ENCODE results near the gene ACTR1A. TPM values are rescaled to one million over a fixed set of nuclear protein-coding genes. Genes with fewer than 3 reads are reported as not detected.

ACTR1A gene
- total and polyA plus RNA-seq, 4 experiments from 2014 or later, result 54.9 to 72.3 (median 65.0) TPM

GRCh38 chr10:102505462-102506115 is 3.1 kb upstream of the ACTR1A start:
- no peak overlapping the region for H3K27ac ChIP-seq (ENCODE audit: low read depth, low read length)
- peaks cover 13 to 47% (median 30%) of the 10 kb centered on the region in 4 donors for H3K4me1 Mint-ChIP-seq
- intact Hi-C loops (cut with micrococcal nuclease), result no loop called here
- H3K36me3 Mint-ChIP-seq, result peaks cover 11 to 33% of the 10 kb centered on the region in 2 donors
- peak overlapping the region in 1 of 2 donors; percentile 81 for H3K4me3 ChIP-seq (ENCODE audit: low read length in 2 of 2)
- ChIA-PET CTCF (ENCODE audit: partially characterized antibody) (interaction anchor here (0.9 to 5.7 kb wide), 17 partner anchors 10 to 665 kb away, joined by 3 to 64 read pairs (median 5); partner anchors contain the start of genes ARL3, C10orf95, CUEDC2 and SFXN2), POLR2A (ENCODE audit: partially characterized antibody) (interaction anchor here (0.6 to 5.7 kb wide), 10 partner anchors 55 to 412 kb away, joined by 3 to 54 read pairs (median 6); partner anchors contain the start of genes ARL3, C10orf95, CNNM2 and FBXL15)
- H3K27me3 ChIP-seq (ENCODE audit: insufficient read depth, low read length), result no peaks in the 10 kb centered on the region
- H3K9me3 ChIP-seq (ENCODE audit: control insufficient read depth in 1 of 2, low read length in 2 of 2), result no peaks in the 10 kb centered on the region
- H3K4me1 ChIP-seq (ENCODE audit: insufficient read depth, low read length), result peaks cover 43% of the 10 kb centered on the region
- no peak for DNase-seq
- peak overlapping the region in 6 of 7 donors; percentile 47 to 95 (median 92) for H3K27ac Mint-ChIP-seq
- H3K9me3 Mint-ChIP-seq, result no peaks in the 10 kb centered on the region
- H3K36me3 ChIP-seq (ENCODE audit: insufficient read depth, low read length), result peaks cover 19% of the 10 kb centered on the region
- H3K4me3 Mint-ChIP-seq, result peak overlapping the region in 6 of 8 donors; percentile 4 to 95 (median 49)
- H3K27me3 Mint-ChIP-seq, result no peaks in the 10 kb centered on the region

- Histone ChIP-seq H3K27ac (ENCODE audit: low read depth, low read length) (peak overlapping the region; percentile 91), H3K4me3 (ENCODE audit: low read length in 2 of 2) (peak overlapping the region; percentile 81 to 97), H3K4me1 (ENCODE audit: insufficient read depth, low read length) (peaks cover 43% of the 10 kb centered on the region), H3K27me3 (ENCODE audit: insufficient read depth, low read length) (no peaks in the 10 kb centered on the region), H3K9me3 (ENCODE audit: control insufficient read depth in 1 of 2, low read length in 2 of 2) (no peaks in the 10 kb centered on the region), H3K36me3 (ENCODE audit: insufficient read depth, low read length) (peaks cover 17% of the 10 kb centered on the region)
- CTCF ChIA-PET (ENCODE audit: partially characterized antibody), result interaction anchor here (0.9 to 5.7 kb wide), 19 partner anchors 9 to 664 kb away, joined by 3 to 64 read pairs (median 5); partner anchors contain the start of genes ARL3, C10orf95, CUEDC2 and SFXN2
- Mint-ChIP-seq H3K9me3 (no peaks in the 10 kb centered on the region), H3K27ac (peak overlapping the region in 6 of 7 donors; percentile 86 to 95 (median 94)), H3K27me3 (no peaks in the 10 kb centered on the region), H3K4me3 (peak overlapping the region in 2 of 8 donors; percentile 92 to 95), H3K36me3 (peaks cover 11 to 33% of the 10 kb centered on the region in 2 donors), H3K4me1 (peaks cover 13 to 48% (median 30%) of the 10 kb centered on the region in 4 donors)
- intact Hi-C loops (cut with micrococcal nuclease), result loop anchor here (5.0 kb wide), 2 partner anchors 862 to 1412 kb away; partner anchors contain the start of genes STN1 and TAF5
- POLR2A ChIA-PET (ENCODE audit: partially characterized antibody), result interaction anchor here (0.6 to 5.7 kb wide), 14 partner anchors 54 to 413 kb away, joined by 3 to 54 read pairs (median 4); partner anchors contain the start of genes ARL3, C10orf95, CNNM2 and CUEDC2
- no peak for DNase-seq
These were observed 2.4 kb upstream of the ACTR1A start for GRCh38 chr10:102504976-102505300.

DNA sequence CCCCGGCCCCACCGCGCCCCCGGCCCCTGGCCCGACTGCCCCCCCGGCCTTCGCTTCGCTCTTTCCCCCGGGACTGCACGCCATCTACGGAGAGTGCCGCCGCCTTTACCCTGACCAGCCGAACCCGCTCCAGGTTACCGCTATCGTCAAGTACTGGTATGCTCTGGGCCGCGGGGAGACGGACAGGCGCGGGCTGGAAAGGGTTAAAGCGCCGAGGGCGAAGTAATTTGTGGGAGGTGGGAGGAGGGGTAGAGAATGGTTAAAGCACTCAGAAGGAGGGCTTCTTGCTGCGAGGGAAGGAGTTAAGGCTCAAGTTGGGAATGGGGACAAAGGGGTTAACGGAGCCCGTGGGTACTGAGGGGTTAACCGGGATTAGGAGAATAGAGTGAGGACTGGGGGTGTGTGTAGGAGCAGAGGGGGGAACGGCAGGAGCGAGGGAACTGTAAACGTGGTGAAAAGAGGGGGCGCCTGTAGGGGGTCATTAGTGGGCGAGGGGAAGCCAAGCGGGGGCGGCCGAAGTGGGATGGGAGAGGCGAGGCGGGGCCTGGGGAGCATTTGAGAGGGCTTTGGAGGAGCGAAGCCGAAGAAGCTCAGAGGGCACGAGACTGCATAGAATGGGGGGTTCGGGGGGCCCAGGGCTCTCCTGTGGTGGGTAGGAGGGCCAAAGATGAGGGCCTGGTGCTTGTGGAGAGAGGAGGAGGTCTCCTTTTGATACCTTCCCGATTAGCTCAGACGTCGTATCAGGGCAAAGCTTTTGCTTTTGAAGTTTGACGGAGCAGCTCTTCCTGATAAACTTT is 1.9 kb upstream of the ACTR1A start:
- Histone ChIP-seq H3K4me1 (ENCODE audit: insufficient read depth, low read length) (peaks cover 46% of the 10 kb centered on the region), H3K36me3 (ENCODE audit: insufficient read depth, low read length) (peaks cover 11% of the 10 kb centered on the region), H3K9me3 (ENCODE audit: control insufficient read depth in 1 of 2, low read length in 2 of 2) (no peaks in the 10 kb centered on the region), H3K4me3 (ENCODE audit: low read length in 2 of 2) (peak overlapping the region; percentile 81 to 97), H3K27me3 (ENCODE audit: insufficient read depth, low read length) (no peaks in the 10 kb centered on the region), H3K27ac (ENCODE audit: low read depth, low read length) (peak overlapping the region; percentile 91)
- intact Hi-C loops (cut with micrococcal nuclease), result loop anchor here (5.0 kb wide), 2 partner anchors 863 to 1413 kb away; partner anchors contain the start of genes STN1 and TAF5
- H3K4me1 Mint-ChIP-seq, result peaks cover 14 to 49% (median 31%) of the 10 kb centered on the region in 4 donors
- peak overlapping the region in 6 of 7 donors; percentile 86 to 95 (median 94) for H3K27ac Mint-ChIP-seq
- DNase-seq, result peak; percentile 32 to 45 (median 40)
- CTCF ChIA-PET (ENCODE audit: partially characterized antibody), result interaction anchor here (0.9 to 5.7 kb wide), 21 partner anchors 8 to 663 kb away, joined by 3 to 64 read pairs (median 5); partner anchors contain the start of genes ARL3, C10orf95, CUEDC2 and SFXN2
- POLR2A ChIA-PET (ENCODE audit: partially characterized antibody), result interaction anchor here (0.6 to 5.7 kb wide), 20 partner anchors 9 to 413 kb away, joined by 3 to 54 read pairs (median 5); partner anchors contain the start of genes ARL3, C10orf95, CNNM2 and CUEDC2
- H3K27me3 Mint-ChIP-seq, result no peaks in the 10 kb centered on the region
- H3K9me3 Mint-ChIP-seq, result no peaks in the 10 kb centered on the region
- H3K36me3 Mint-ChIP-seq, result peaks cover 7 to 27% of the 10 kb centered on the region in 2 donors
- peak overlapping the region in 2 of 8 donors; percentile 92 to 95 for H3K4me3 Mint-ChIP-seq

GRCh38 chr10:102503264-102504178 is 1.0 kb upstream of the ACTR1A start, which contains the start of gene SUFU:
Gene SUFU (plus strand): TSS chr10:102503972. CDS start chr10:102504153, 181 bp downstream.
- ChIA-PET POLR2A (ENCODE audit: partially characterized antibody) (interaction anchor here (0.6 to 5.7 kb wide), 27 partner anchors 9 to 686 kb away, joined by 3 to 54 read pairs (median 4); partner anchors contain the start of genes ARL3, ARMH3, C10orf95 and CUEDC2), CTCF (ENCODE audit: partially characterized antibody) (interaction anchor here (0.9 to 5.7 kb wide), 23 partner anchors 8 to 366 kb away, joined by 3 to 64 read pairs (median 4); partner anchors contain the start of genes ARL3, C10orf95, CUEDC2 and FBXL15)
- peak; percentile 98 to 99 (median 98) for DNase-seq
- no peaks in the 10 kb centered on the region for H3K9me3 Mint-ChIP-seq
- H3K27ac ChIP-seq (ENCODE audit: low read depth, low read length), result peak within 1 kb of the TSS; percentile 91
- H3K4me3 ChIP-seq (ENCODE audit: low read length in 2 of 2), result peak within 1 kb of the TSS; percentile 97 to 99
- peaks cover 21 to 49% (median 35%) of the 10 kb centered on the region in 4 donors for H3K4me1 Mint-ChIP-seq
- no peaks in the 10 kb centered on the region for H3K27me3 ChIP-seq (ENCODE audit: insufficient read depth, low read length)
- no peaks in the 10 kb centered on the region for H3K27me3 Mint-ChIP-seq
- no peaks in the 10 kb centered on the region for H3K9me3 ChIP-seq (ENCODE audit: control insufficient read depth in 1 of 2, low read length in 2 of 2)
- H3K36me3 ChIP-seq (ENCODE audit: insufficient read depth, low read length), result peaks cover 2% of the 10 kb centered on the region
- peak within 1 kb of the TSS in 6 of 7 donors; percentile 86 to 95 (median 94) for H3K27ac Mint-ChIP-seq
- peaks cover 54% of the 10 kb centered on the region for H3K4me1 ChIP-seq (ENCODE audit: insufficient read depth, low read length)
- peaks cover 5 to 23% of the 10 kb centered on the region in 2 donors for H3K36me3 Mint-ChIP-seq
- peak within 1 kb of the TSS in 2 of 8 donors; percentile 92 to 95 for H3K4me3 Mint-ChIP-seq
- intact Hi-C loops (cut with micrococcal nuclease), result loop anchor here (1.0 to 5.0 kb wide), 7 partner anchors 80 to 1414 kb away; partner anchors contain the start of genes CNNM2, GBF1, STN1 and TAF5

- peaks cover 60% of the 10 kb centered on the region for H3K4me1 ChIP-seq (ENCODE audit: insufficient read depth, low read length)
- intact Hi-C loops (cut with micrococcal nuclease), result loop anchor here (1.0 to 5.0 kb wide), 12 partner anchors 41 to 1415 kb away; partner anchors contain the start of genes ARL3, ARMH3, FBXL15 and NOLC1
These were observed 529 bp downstream of the ACTR1A start for GRCh38 chr10:102502029-102502336.

More at GRCh38 chr10:102502029-102502336, 529 bp downstream of the ACTR1A start:
- CTCF ChIA-PET (ENCODE audit: partially characterized antibody), result interaction anchor here (1.0 to 5.7 kb wide), 9 partner anchors 23 to 212 kb away, joined by 3 to 64 read pairs (median 8); partner anchors contain the start of genes C10orf95, FBXL15 and NFKB2
- Histone ChIP-seq H3K27ac (ENCODE audit: low read depth, low read length) (peak overlapping the region; percentile 91), H3K27me3 (ENCODE audit: insufficient read depth, low read length) (no peaks in the 10 kb centered on the region), H3K36me3 (ENCODE audit: insufficient read depth, low read length) (no peaks in the 10 kb centered on the region), H3K4me3 (ENCODE audit: low read length in 2 of 2) (peak overlapping the region; percentile 97 to 99), H3K9me3 (ENCODE audit: control insufficient read depth in 1 of 2, low read length in 2 of 2) (no peaks in the 10 kb centered on the region)
- peak; percentile 99 for DNase-seq
- H3K4me1 Mint-ChIP-seq, result peaks cover 22 to 51% (median 37%) of the 10 kb centered on the region in 4 donors
- no peaks in the 10 kb centered on the region for H3K27me3 Mint-ChIP-seq
- no peak overlapping the region for H3K4me3 Mint-ChIP-seq
- POLR2A ChIA-PET (ENCODE audit: partially characterized antibody), result interaction anchor here (0.6 to 5.7 kb wide), 20 partner anchors 12 to 684 kb away, joined by 3 to 54 read pairs (median 6); partner anchors contain the start of genes ARMH3, C10orf95, CUEDC2 and FBXL15
- H3K36me3 Mint-ChIP-seq, result peaks cover 2 to 21% of the 10 kb centered on the region in 2 donors
- no peaks in the 10 kb centered on the region for H3K9me3 Mint-ChIP-seq
- H3K27ac Mint-ChIP-seq, result no peak overlapping the region
